ENCODE data around the gene EEF1E1.
A peak's percentile ranks its signal among the peaks of the same experiment; 100 is the strongest.

The EEF1E1 gene

GRCh38 chr6:8087870-8088754, 14.2 kb downstream of the EEF1E1 start:
- DNase-seq (ENCODE audit: low spot score) = no peak

- no peak for DNase-seq (ENCODE audit: low spot score)
These were observed 15.5 kb downstream of the EEF1E1 start for GRCh38 chr6:8086755-8087306.

- DNase-seq (ENCODE audit: low spot score) = peak; percentile 71
These were observed 17.3 kb downstream of the EEF1E1 start for GRCh38 chr6:8085053-8085511.

- DNase-seq (ENCODE audit: low spot score) = no peak
These were observed 17.8 kb downstream of the EEF1E1 start for GRCh38 chr6:8084586-8084985.

GRCh38 chr6:8082954-8083858, 19.1 kb downstream of the EEF1E1 start:
- DNase-seq (ENCODE audit: low spot score) = no peak

GRCh38 chr6:8082572-8082953, 19.8 kb downstream of the EEF1E1 start:
- no peak for DNase-seq (ENCODE audit: low spot score)

GRCh38 chr6:8080362-8081151, 21.8 kb downstream of the EEF1E1 start:
- DNase-seq (ENCODE audit: low spot score) = no peak

- no peak for DNase-seq (ENCODE audit: low spot score)
These were observed 23.2 kb downstream of the EEF1E1 start for GRCh38 chr6:8079126-8079525.

- DNase-seq (ENCODE audit: low spot score) = no peak
These were observed 24.4 kb downstream of the EEF1E1 start for GRCh38 chr6:8077991-8078390.

GRCh38 chr6:8075704-8076103, 26.6 kb downstream of the EEF1E1 start:
- no peak for DNase-seq (ENCODE audit: low spot score)

GRCh38 chr6:8075185-8075584, 27.2 kb downstream of the EEF1E1 start:
- no peak for DNase-seq (ENCODE audit: low spot score)

- DNase-seq (ENCODE audit: low spot score) = no peak
These were observed 28.1 kb downstream of the EEF1E1 start for GRCh38 chr6:8074213-8074612.

GRCh38 chr6:8073758-8074157, 28.6 kb downstream of the EEF1E1 start:
- DNase-seq (ENCODE audit: low spot score) = no peak

GRCh38 chr6:8070718-8071117, 31.6 kb downstream of the EEF1E1 start:
- DNase-seq (ENCODE audit: low spot score) = no peak

GRCh38 chr6:8069631-8070284, 32.6 kb downstream of the EEF1E1 start:
- no peak for DNase-seq (ENCODE audit: low spot score)

- DNase-seq (ENCODE audit: low spot score) = no peak
These were observed 33.2 kb downstream of the EEF1E1 start for GRCh38 chr6:8069151-8069550.

GRCh38 chr6:8066108-8066507, 36.2 kb downstream of the EEF1E1 start:
- DNase-seq (ENCODE audit: low spot score) = no peak

- no peak for DNase-seq (ENCODE audit: low spot score)
These were observed 36.8 kb downstream of the EEF1E1 start for GRCh38 chr6:8065519-8065911.

GRCh38 chr6:8064638-8065518, 37.5 kb downstream of the EEF1E1 start:
- peak; percentile 19 for DNase-seq (ENCODE audit: low spot score)
